SK-N-SH (cell line): ENCODE results near the gene C4B. TPM values are rescaled to one million over a fixed set of nuclear protein-coding genes. Genes with fewer than 3 reads are reported as not detected.

Experiments used
- CTCF ChIA-PET: fragments of 300-600, 350-600 bp; formaldehyde crosslinking; extraction: SDS; loops from one replicate; lab custom pipeline; 2021; lab: Yijun Ruan, JAX
- POLR2A ChIA-PET: fragments of 350-600 bp; sonication (Branson Sonifier 250); formaldehyde crosslinking; extraction: SDS; loops from one replicate; lab custom pipeline; 2020; ENCODE audit warnings: antibody characterized with exemption, inconsistent platforms; lab: Yijun Ruan, JAX
- DNase-seq: peaks from one replicate; pipeline ENCODE4 v3.0.0; 2012
- H2AFZ ChIP-seq: fragments of 200-600 bp; sonication (generic); 2 replicates; pipeline ENCODE4 v1.8.1; 2016; ENCODE audit warnings: antibody characterized with exemption, mild to moderate bottlenecking, low read depth
- H3F3A ChIP-seq: fragments of 200-600 bp; sonication (generic); replicated peaks from 2 replicates; pipeline ENCODE3; 2016; ENCODE audit warnings: antibody characterized with exemption, mild to moderate bottlenecking; ENCODE audit not compliant: insufficient read depth
- H3K27ac ChIP-seq, 2 experiments: fragments of 200-500 bp in 1 of 2; fragments of 200-600 bp in 1 of 2; sonication (Bioruptor generic) in 1 of 2; sonication (generic), shearing (Covaris generic) in 1 of 2; 2 replicates each; pipeline versions ENCODE4 v1.5.1 to v1.6.1; 2014 to 2016; ENCODE audit warnings: low read depth in 2 of 2, inconsistent platforms in 1 of 2, low read length in 1 of 2, mild to moderate bottlenecking in 1 of 2, mixed read lengths in 1 of 2
- H3K27me3 ChIP-seq: fragments of 200-600 bp; sonication (generic), shearing (Covaris generic); 2 replicates; pipeline ENCODE4 v1.6.1; 2016; ENCODE audit warnings: mixed run types; ENCODE audit not compliant: insufficient read depth
- H3K36me3 ChIP-seq, 2 experiments: fragments of 200-500 bp in 1 of 2; fragments of 200-600 bp in 1 of 2; sonication (Bioruptor generic) in 1 of 2; sonication (generic) in 1 of 2; replicated peaks in 1 of 2; 2 replicates each; pipeline versions ENCODE3 to v1.5.1; 2014 to 2016; ENCODE audit warnings: low read length in 1 of 2, mild to moderate bottlenecking in 1 of 2; ENCODE audit not compliant: insufficient read depth in 2 of 2, control insufficient read depth in 1 of 2
- H3K4me1 ChIP-seq, 2 experiments: fragments of 200-500 bp in 1 of 2; fragments of 200-600 bp in 1 of 2; sonication (Bioruptor generic) in 1 of 2; sonication (generic), shearing (Covaris generic) in 1 of 2; 2 replicates each; pipeline versions ENCODE4 v1.5.1 to v1.6.1; 2014 to 2016; ENCODE audit warnings: low read depth in 1 of 2, low read length in 1 of 2, mixed run types in 1 of 2; ENCODE audit not compliant: insufficient read depth in 2 of 2, control insufficient read depth in 1 of 2
- H3K4me2 ChIP-seq: fragments of 200-600 bp; sonication (generic), shearing (Covaris generic); 2 replicates; pipeline ENCODE4 v1.6.1; 2017; ENCODE audit warnings: mixed run types
- H3K4me3 ChIP-seq, 2 experiments: fragments of 200-500 bp in 1 of 2; fragments of 200-600 bp in 1 of 2; sonication (Bioruptor generic) in 1 of 2; sonication (generic), shearing (Covaris generic) in 1 of 2; 2 replicates each; pipeline versions ENCODE4 v1.5.1 to v1.8.1; 2014 to 2016; ENCODE audit warnings: low read depth in 2 of 2, inconsistent platforms in 1 of 2, low read length in 1 of 2, mild to moderate bottlenecking in 1 of 2, mixed read lengths in 1 of 2, moderate library complexity in 1 of 2
- H3K79me2 ChIP-seq: fragments of 200-600 bp; sonication (generic); 2 replicates; pipeline ENCODE4 v1.8.1; 2017; ENCODE audit warnings: mild to moderate bottlenecking; ENCODE audit not compliant: insufficient read depth
- H3K9ac ChIP-seq: fragments of 200-600 bp; sonication (generic); 2 replicates; pipeline ENCODE4 v1.6.1; 2017; ENCODE audit warnings: mixed run types
- H3K9me2 ChIP-seq: fragments of 200-600 bp; sonication (generic); 2 replicates; pipeline ENCODE4 v1.6.1; 2017; ENCODE audit warnings: mixed run types
- H3K9me3 ChIP-seq: fragments of 200-600 bp; sonication (generic); 2 replicates; pipeline ENCODE4 v1.6.1; 2017; ENCODE audit warnings: mixed run types, mild to moderate bottlenecking, moderate library complexity
- H4K20me1 ChIP-seq: fragments of 200-600 bp; sonication (generic); 2 replicates; pipeline ENCODE4 v1.6.1; 2017; ENCODE audit warnings: mild to moderate bottlenecking, mixed run types; ENCODE audit not compliant: insufficient read depth
- ELF1 ChIP-seq: IDR thresholded peaks from 2 replicates; pipeline ENCODE4 v1.4.0; 2012
- FOXJ3 ChIP-seq: sonication (generic); formaldehyde crosslinking; IDR thresholded peaks from 2 replicates; pipeline ENCODE4 v1.5.1; 2020; ENCODE audit warnings: mild to moderate bottlenecking, missing genetic modification reagents
- GABPA ChIP-seq: IDR thresholded peaks from 2 replicates; pipeline ENCODE4 v1.4.0; 2012; ENCODE audit warnings: low read depth, mild to moderate bottlenecking
- JUND ChIP-seq: IDR thresholded peaks from 2 replicates; pipeline ENCODE4 v1.4.0; 2012
- MEF2A ChIP-seq: IDR thresholded peaks from 2 replicates; pipeline ENCODE4 v1.4.0; 2012; ENCODE audit warnings: low read depth, borderline replicate concordance
- MXI1 ChIP-seq: IDR thresholded peaks from 2 replicates; pipeline ENCODE4 v1.6.1; 2012; ENCODE audit warnings: mild to moderate bottlenecking, low read depth, low read length, improper control_type of control experiment
- NFIC ChIP-seq: IDR thresholded peaks from 2 replicates; pipeline ENCODE4 v1.4.0; 2012; ENCODE audit warnings: borderline replicate concordance
- NRF1 ChIP-seq: IDR thresholded peaks from 2 replicates; pipeline ENCODE4 v1.6.1; 2012; ENCODE audit warnings: low read depth, mild to moderate bottlenecking, low read length
- RAD21 ChIP-seq: IDR thresholded peaks from 2 replicates; pipeline ENCODE4 v1.6.1; 2012; ENCODE audit warnings: mild to moderate bottlenecking, low read length
- RCOR1 ChIP-seq: fragments of 150-350 bp; IDR thresholded peaks from 2 replicates; pipeline ENCODE4 v1.6.1; 2017; ENCODE audit warnings: antibody characterized with exemption, low read length
- SMC3 ChIP-seq: IDR thresholded peaks from 2 replicates; pipeline ENCODE4 v1.6.1; 2012; ENCODE audit warnings: low read depth, low read length, improper control_type of control experiment
- YY1 ChIP-seq: IDR thresholded peaks from 2 replicates; pipeline ENCODE4 v1.4.0; 2012; ENCODE audit warnings: low read depth, mild to moderate bottlenecking
- WGBS: methylation state at CpG from one replicate; pipeline ENCODE4 v1.1.6; 2017; ENCODE audit warnings: low lambda C conversion rate; 5-methylcytosine and 5-hydroxymethylcytosine counted together
- polyA plus RNA-seq, 3 experiments: library from polyadenylated mRNA; depleted of rRNA; stranded (reverse); fragments of >200 nt; gene quantifications; 2 replicates each; pipeline ENCODE4 v1.2.3, GENCODE V29; 2012
- TF ChIP-seq, protein P1 (sequence below): fragments of 150-350 bp; IDR thresholded peaks from 2 replicates; pipeline ENCODE4 v1.6.1; 2017; ENCODE audit warnings: antibody characterized with exemption, low read length, low read depth, borderline replicate concordance
- TF ChIP-seq, protein P2 (sequence below): fragments of 200-600 bp; sonication (generic); IDR thresholded peaks from 2 replicates; pipeline ENCODE4 v1.6.1; 2017; ENCODE audit warnings: antibody characterized with exemption, mild to moderate bottlenecking, moderate library complexity
- TF ChIP-seq, protein P3 (sequence below): IDR thresholded peaks from 2 replicates; pipeline ENCODE4 v1.4.0; 2012; ENCODE audit warnings: low read depth
- TF ChIP-seq, protein P4 (sequence below): IDR thresholded peaks from 2 replicates; pipeline ENCODE4 v1.6.1; 2012; ENCODE audit warnings: mild to moderate bottlenecking, low read depth, low read length, moderate library complexity

C4B gene
- polyA plus RNA-seq, 1 of the 3 experiments (the other 2 are of a cell fraction) = 10.9 TPM

DNA sequence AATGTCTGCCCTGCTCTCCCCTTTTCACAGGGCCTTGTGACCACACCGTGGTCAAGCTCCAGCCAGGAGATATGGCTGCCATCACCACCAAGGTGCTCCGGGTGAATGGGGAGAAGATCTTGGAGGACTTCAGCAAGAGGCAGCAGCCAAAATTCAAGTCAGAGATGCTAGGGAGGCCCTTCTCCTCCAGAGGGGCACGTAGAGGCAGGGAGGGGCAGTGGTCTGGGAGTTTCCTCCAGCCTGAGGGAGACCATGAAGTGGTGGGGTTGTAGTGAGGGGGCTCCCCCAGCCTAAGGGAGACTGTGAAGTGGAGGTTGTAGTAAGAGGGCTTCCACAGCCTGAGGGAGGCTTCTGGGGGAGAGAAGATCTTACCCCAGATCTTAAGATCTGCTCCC is 46.7 kb upstream of the C4B start (continued):
- no peak for TF ChIP-seq RCOR1

DNA sequence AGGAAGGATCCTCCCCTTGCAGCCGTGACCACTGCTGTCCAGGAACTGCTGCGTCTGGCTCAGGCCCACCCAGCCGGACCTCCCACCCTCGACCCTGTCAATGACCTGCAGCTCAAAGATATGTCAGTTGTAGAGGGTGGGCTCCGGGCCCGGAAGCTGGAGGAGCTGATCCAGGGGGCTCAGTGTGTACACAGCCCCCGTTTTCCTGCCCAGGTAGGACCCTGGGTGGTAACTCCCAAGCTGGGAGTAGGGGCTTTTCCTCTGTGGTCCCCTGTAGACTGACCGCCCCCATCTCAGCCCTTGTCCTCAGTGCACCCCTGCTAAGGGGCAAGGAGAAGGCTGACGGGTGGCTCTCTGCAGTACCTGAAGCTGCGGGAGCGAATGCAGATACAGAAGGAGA is 46.3 kb upstream of the C4B start:
- H3K36me3 ChIP-seq = peaks cover 25 to 66% of the 10 kb centered on the region in 2 experiments
- TF ChIP-seq FOXJ3 (CRISPR knock-in tag) (no peak), JUND (no peak), GABPA (no peak), RAD21 (no peak), MEF2A (no peak), NFIC (no peak), YY1 (no peak), MXI1 (no peak), ELF1 (no peak), NRF1 (no peak), SMC3 (no peak)
- TF ChIP-seq, protein P1, sequence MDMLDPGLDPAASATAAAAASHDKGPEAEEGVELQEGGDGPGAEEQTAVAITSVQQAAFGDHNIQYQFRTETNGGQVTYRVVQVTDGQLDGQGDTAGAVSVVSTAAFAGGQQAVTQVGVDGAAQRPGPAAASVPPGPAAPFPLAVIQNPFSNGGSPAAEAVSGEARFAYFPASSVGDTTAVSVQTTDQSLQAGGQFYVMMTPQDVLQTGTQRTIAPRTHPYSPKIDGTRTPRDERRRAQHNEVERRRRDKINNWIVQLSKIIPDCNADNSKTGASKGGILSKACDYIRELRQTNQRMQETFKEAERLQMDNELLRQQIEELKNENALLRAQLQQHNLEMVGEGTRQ = no peak
- TF ChIP-seq, protein P2, sequence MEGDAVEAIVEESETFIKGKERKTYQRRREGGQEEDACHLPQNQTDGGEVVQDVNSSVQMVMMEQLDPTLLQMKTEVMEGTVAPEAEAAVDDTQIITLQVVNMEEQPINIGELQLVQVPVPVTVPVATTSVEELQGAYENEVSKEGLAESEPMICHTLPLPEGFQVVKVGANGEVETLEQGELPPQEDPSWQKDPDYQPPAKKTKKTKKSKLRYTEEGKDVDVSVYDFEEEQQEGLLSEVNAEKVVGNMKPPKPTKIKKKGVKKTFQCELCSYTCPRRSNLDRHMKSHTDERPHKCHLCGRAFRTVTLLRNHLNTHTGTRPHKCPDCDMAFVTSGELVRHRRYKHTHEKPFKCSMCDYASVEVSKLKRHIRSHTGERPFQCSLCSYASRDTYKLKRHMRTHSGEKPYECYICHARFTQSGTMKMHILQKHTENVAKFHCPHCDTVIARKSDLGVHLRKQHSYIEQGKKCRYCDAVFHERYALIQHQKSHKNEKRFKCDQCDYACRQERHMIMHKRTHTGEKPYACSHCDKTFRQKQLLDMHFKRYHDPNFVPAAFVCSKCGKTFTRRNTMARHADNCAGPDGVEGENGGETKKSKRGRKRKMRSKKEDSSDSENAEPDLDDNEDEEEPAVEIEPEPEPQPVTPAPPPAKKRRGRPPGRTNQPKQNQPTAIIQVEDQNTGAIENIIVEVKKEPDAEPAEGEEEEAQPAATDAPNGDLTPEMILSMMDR = no peak
- TF ChIP-seq, protein P3, sequence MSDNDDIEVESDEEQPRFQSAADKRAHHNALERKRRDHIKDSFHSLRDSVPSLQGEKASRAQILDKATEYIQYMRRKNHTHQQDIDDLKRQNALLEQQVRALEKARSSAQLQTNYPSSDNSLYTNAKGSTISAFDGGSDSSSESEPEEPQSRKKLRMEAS = no peak
- TF ChIP-seq, protein P4, sequence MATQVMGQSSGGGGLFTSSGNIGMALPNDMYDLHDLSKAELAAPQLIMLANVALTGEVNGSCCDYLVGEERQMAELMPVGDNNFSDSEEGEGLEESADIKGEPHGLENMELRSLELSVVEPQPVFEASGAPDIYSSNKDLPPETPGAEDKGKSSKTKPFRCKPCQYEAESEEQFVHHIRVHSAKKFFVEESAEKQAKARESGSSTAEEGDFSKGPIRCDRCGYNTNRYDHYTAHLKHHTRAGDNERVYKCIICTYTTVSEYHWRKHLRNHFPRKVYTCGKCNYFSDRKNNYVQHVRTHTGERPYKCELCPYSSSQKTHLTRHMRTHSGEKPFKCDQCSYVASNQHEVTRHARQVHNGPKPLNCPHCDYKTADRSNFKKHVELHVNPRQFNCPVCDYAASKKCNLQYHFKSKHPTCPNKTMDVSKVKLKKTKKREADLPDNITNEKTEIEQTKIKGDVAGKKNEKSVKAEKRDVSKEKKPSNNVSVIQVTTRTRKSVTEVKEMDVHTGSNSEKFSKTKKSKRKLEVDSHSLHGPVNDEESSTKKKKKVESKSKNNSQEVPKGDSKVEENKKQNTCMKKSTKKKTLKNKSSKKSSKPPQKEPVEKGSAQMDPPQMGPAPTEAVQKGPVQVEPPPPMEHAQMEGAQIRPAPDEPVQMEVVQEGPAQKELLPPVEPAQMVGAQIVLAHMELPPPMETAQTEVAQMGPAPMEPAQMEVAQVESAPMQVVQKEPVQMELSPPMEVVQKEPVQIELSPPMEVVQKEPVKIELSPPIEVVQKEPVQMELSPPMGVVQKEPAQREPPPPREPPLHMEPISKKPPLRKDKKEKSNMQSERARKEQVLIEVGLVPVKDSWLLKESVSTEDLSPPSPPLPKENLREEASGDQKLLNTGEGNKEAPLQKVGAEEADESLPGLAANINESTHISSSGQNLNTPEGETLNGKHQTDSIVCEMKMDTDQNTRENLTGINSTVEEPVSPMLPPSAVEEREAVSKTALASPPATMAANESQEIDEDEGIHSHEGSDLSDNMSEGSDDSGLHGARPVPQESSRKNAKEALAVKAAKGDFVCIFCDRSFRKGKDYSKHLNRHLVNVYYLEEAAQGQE = no peak
- WGBS = 87% methylated on average over 6 of the region's 11 CpGs
- no peak overlapping the region for H3K4me2 ChIP-seq
- POLR2A ChIA-PET = interaction anchor here (1.0 to 3.8 kb wide), 2 partner anchors 9 to 173 kb away, joined by 3 to 20 read pairs; partner anchors contain the start of genes NELFE, SKIC2 and VARS1
- no peaks in the 10 kb centered on the region for H3K27me3 ChIP-seq
- no peak overlapping the region for H2AFZ ChIP-seq
- peaks cover 10% of the 10 kb centered on the region for H3F3A ChIP-seq
- peaks cover 26% of the 10 kb centered on the region for H3K79me2 ChIP-seq
- no peak overlapping the region for H3K4me3 ChIP-seq
- CTCF ChIA-PET = interaction anchor here (5.1 to 5.2 kb wide), 2 partner anchors 9 to 16 kb away, joined by 19 to 29 read pairs; partner anchors contain the start of genes NELFE and SKIC2
- no peaks in the 10 kb centered on the region for H4K20me1 ChIP-seq
- H3K9me3 ChIP-seq = no peaks in the 10 kb centered on the region
- H3K9me2 ChIP-seq = no peaks in the 10 kb centered on the region
- DNase-seq = no peak
- peaks cover 5 to 25% of the 10 kb centered on the region in 2 experiments; a peak in 3 of 4 replicates for H3K4me1 ChIP-seq
- H3K9ac ChIP-seq = no peak overlapping the region
- no peak overlapping the region for H3K27ac ChIP-seq
